ENCODE data around the gene STK11. TPM values are rescaled to one million over a fixed set of nuclear protein-coding genes. Genes with fewer than 3 reads are reported as not detected.
"Not testable (repeated sequence)": the region's sequence is repeated elsewhere in the genome, so short reads cannot be mapped to it uniquely, and the experiment has no call there.

Gene STK11
- total RNA-seq, 1 experiment from 2014 or later, result 47.8 TPM

- in situ Hi-C loops (cut with HindIII; ENCODE audit: low pct_unique_long_range_greater_than_20kb, low sequenced_read_pairs), result no loop called here
- no peak for DNase-seq (ENCODE audit: low read depth, low spot score)
Observed at GRCh38 chr19:1183543-1184172, 21.9 kb upstream of the STK11 start.

GRCh38 chr19:1189419-1189818, 16.2 kb upstream of the STK11 start:
- in situ Hi-C loops (cut with HindIII; ENCODE audit: low pct_unique_long_range_greater_than_20kb, low sequenced_read_pairs), result no loop called here
- no peak for DNase-seq (ENCODE audit: low read depth, low spot score)

- in situ Hi-C loops (cut with HindIII; ENCODE audit: low pct_unique_long_range_greater_than_20kb, low sequenced_read_pairs), result no loop called here
Observed at GRCh38 chr19:1199531-1199930, 6.0 kb upstream of the STK11 start.

GRCh38 chr19:1200614-1201013, 5.0 kb upstream of the STK11 start:
- DNase-seq (ENCODE audit: low read depth, low spot score); in situ Hi-C loops (cut with HindIII; ENCODE audit: low pct_unique_long_range_greater_than_20kb, low sequenced_read_pairs): not testable (repeated sequence)

More at GRCh38 chr19:1199531-1199930, 6.0 kb upstream of the STK11 start:
- DNase-seq (ENCODE audit: low read depth, low spot score), result no peak

GRCh38 chr19:1206150-1206863, 729 bp downstream of the STK11 start:
- in situ Hi-C loops (cut with HindIII; ENCODE audit: low pct_unique_long_range_greater_than_20kb, low sequenced_read_pairs), result no loop called here
- no peak for DNase-seq (ENCODE audit: low read depth, low spot score)

GRCh38 chr19:1206864-1207450, 1.4 kb downstream of the STK11 start:
- in situ Hi-C loops (cut with HindIII; ENCODE audit: low pct_unique_long_range_greater_than_20kb, low sequenced_read_pairs), result no loop called here

GRCh38 chr19:1208830-1209229, 3.3 kb downstream of the STK11 start:
- DNase-seq (ENCODE audit: low read depth, low spot score); in situ Hi-C loops (cut with HindIII; ENCODE audit: low pct_unique_long_range_greater_than_20kb, low sequenced_read_pairs): not testable (repeated sequence)

More at GRCh38 chr19:1206864-1207450, 1.4 kb downstream of the STK11 start:
- no peak for DNase-seq (ENCODE audit: low read depth, low spot score)

GRCh38 chr19:1210227-1210538, 4.6 kb downstream of the STK11 start:
- no peak for DNase-seq (ENCODE audit: low read depth, low spot score)
- in situ Hi-C loops (cut with HindIII; ENCODE audit: low pct_unique_long_range_greater_than_20kb, low sequenced_read_pairs), result no loop called here

- no peak for DNase-seq (ENCODE audit: low read depth, low spot score)
- in situ Hi-C loops (cut with HindIII; ENCODE audit: low pct_unique_long_range_greater_than_20kb, low sequenced_read_pairs), result no loop called here
Observed at GRCh38 chr19:1211494-1212234, 6.1 kb downstream of the STK11 start.

- no peak for DNase-seq (ENCODE audit: low read depth, low spot score)
- in situ Hi-C loops (cut with HindIII; ENCODE audit: low pct_unique_long_range_greater_than_20kb, low sequenced_read_pairs), result no loop called here
Observed at GRCh38 chr19:1213391-1214286, 8.1 kb downstream of the STK11 start.

- in situ Hi-C loops (cut with HindIII; ENCODE audit: low pct_unique_long_range_greater_than_20kb, low sequenced_read_pairs), result no loop called here
- DNase-seq (ENCODE audit: low read depth, low spot score), result no peak
Observed at GRCh38 chr19:1214299-1214861, 8.8 kb downstream of the STK11 start.

GRCh38 chr19:1214862-1215731, 9.5 kb downstream of the STK11 start:
- DNase-seq (ENCODE audit: low read depth, low spot score), result no peak
- in situ Hi-C loops (cut with HindIII; ENCODE audit: low pct_unique_long_range_greater_than_20kb, low sequenced_read_pairs), result no loop called here

- in situ Hi-C loops (cut with HindIII; ENCODE audit: low pct_unique_long_range_greater_than_20kb, low sequenced_read_pairs), result no loop called here
- no peak for DNase-seq (ENCODE audit: low read depth, low spot score)
Observed at GRCh38 chr19:1216756-1217155, 11.2 kb downstream of the STK11 start.

GRCh38 chr19:1217366-1217765, 11.8 kb downstream of the STK11 start:
- no peak for DNase-seq (ENCODE audit: low read depth, low spot score)
- in situ Hi-C loops (cut with HindIII; ENCODE audit: low pct_unique_long_range_greater_than_20kb, low sequenced_read_pairs), result no loop called here

- in situ Hi-C loops (cut with HindIII; ENCODE audit: low pct_unique_long_range_greater_than_20kb, low sequenced_read_pairs), result no loop called here
- DNase-seq (ENCODE audit: low read depth, low spot score), result no peak
Observed at GRCh38 chr19:1218751-1219567, 13.4 kb downstream of the STK11 start.
